ENCODE measurements around the gene DOCK9. TPM values are rescaled to one million over a fixed set of nuclear protein-coding genes. Genes with fewer than 3 reads are reported as not detected.

The DOCK9 gene
- total and polyA plus RNA-seq, 4 donors = 48.8 to 193 (median 133) TPM

- Histone ChIP-seq H3K4me3 (no peak overlapping the region), H3K27me3 (ENCODE audit: control insufficient read depth in 3 of 3, insufficient read depth in 3 of 3, low read length in 2 of 3) (no peaks in the 10 kb centered on the region), H3K36me3 (ENCODE audit: control insufficient read depth in 4 of 4, insufficient read depth in 4 of 4, low read length in 4 of 4) (peaks cover 0 to 38% (median 2%) of the 10 kb centered on the region in 4 donors), H3K9ac (ENCODE audit: insufficient read depth in 1 of 2, low read length in 2 of 2) (no peak overlapping the region), H3K27ac (ENCODE audit: low read depth in 1 of 2, low read length in 1 of 2) (no peak overlapping the region), H3K9me3 (ENCODE audit: control insufficient read depth in 4 of 4, insufficient read depth in 3 of 4, low read length in 3 of 4) (no peaks in the 10 kb centered on the region), H3K4me1 (ENCODE audit: control insufficient read depth in 5 of 5, insufficient read depth in 5 of 5, low read length in 5 of 5) (peaks cover 8 to 53% (median 26%) of the 10 kb centered on the region in 5 donors)
- WGBS, 2 donors = 78 to 83% methylated on average over 5 of the region's 5 CpGs
- ATAC-seq (ENCODE audit: insufficient read depth, low FRiP score) = no peak
- TF ChIP-seq, protein P1, sequence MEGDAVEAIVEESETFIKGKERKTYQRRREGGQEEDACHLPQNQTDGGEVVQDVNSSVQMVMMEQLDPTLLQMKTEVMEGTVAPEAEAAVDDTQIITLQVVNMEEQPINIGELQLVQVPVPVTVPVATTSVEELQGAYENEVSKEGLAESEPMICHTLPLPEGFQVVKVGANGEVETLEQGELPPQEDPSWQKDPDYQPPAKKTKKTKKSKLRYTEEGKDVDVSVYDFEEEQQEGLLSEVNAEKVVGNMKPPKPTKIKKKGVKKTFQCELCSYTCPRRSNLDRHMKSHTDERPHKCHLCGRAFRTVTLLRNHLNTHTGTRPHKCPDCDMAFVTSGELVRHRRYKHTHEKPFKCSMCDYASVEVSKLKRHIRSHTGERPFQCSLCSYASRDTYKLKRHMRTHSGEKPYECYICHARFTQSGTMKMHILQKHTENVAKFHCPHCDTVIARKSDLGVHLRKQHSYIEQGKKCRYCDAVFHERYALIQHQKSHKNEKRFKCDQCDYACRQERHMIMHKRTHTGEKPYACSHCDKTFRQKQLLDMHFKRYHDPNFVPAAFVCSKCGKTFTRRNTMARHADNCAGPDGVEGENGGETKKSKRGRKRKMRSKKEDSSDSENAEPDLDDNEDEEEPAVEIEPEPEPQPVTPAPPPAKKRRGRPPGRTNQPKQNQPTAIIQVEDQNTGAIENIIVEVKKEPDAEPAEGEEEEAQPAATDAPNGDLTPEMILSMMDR (IDR thresholded peaks at IDR 0.05; ENCODE audit: control extremely low read depth, extremely low read depth) = no peak
- DNase-seq = peak in 1 of 3 donors; percentile 37
These were observed 154.4 kb downstream of the DOCK9 start for GRCh38 chr13:98823442-98823841.

- Histone ChIP-seq H3K36me3 (ENCODE audit: control insufficient read depth in 4 of 4, insufficient read depth in 4 of 4, low read length in 4 of 4) (peaks cover 0 to 32% (median 2%) of the 10 kb centered on the region in 4 donors), H3K9me3 (ENCODE audit: control insufficient read depth in 4 of 4, insufficient read depth in 3 of 4, low read length in 3 of 4) (no peaks in the 10 kb centered on the region), H3K4me1 (ENCODE audit: control insufficient read depth in 5 of 5, insufficient read depth in 5 of 5, low read length in 5 of 5) (peaks cover 8 to 53% (median 26%) of the 10 kb centered on the region in 5 donors), H3K9ac (ENCODE audit: insufficient read depth in 1 of 2, low read length in 2 of 2) (no peak overlapping the region), H3K4me3 (no peak overlapping the region), H3K27me3 (ENCODE audit: control insufficient read depth in 3 of 3, insufficient read depth in 3 of 3, low read length in 2 of 3) (no peaks in the 10 kb centered on the region), H3K27ac (ENCODE audit: low read depth in 1 of 2, low read length in 1 of 2) (peak overlapping the region in 1 of 2 donors; percentile 74)
- peak; percentile 67 for ATAC-seq (ENCODE audit: insufficient read depth, low FRiP score)
- no peak for DNase-seq
- TF ChIP-seq, protein P1 (IDR thresholded peaks at IDR 0.05; ENCODE audit: control extremely low read depth, extremely low read depth) = no peak
- 44 to 51% methylated on average over 3 of the region's 3 CpGs for WGBS, 2 donors
These were observed 155.6 kb downstream of the DOCK9 start for GRCh38 chr13:98822225-98822606.

DNA sequence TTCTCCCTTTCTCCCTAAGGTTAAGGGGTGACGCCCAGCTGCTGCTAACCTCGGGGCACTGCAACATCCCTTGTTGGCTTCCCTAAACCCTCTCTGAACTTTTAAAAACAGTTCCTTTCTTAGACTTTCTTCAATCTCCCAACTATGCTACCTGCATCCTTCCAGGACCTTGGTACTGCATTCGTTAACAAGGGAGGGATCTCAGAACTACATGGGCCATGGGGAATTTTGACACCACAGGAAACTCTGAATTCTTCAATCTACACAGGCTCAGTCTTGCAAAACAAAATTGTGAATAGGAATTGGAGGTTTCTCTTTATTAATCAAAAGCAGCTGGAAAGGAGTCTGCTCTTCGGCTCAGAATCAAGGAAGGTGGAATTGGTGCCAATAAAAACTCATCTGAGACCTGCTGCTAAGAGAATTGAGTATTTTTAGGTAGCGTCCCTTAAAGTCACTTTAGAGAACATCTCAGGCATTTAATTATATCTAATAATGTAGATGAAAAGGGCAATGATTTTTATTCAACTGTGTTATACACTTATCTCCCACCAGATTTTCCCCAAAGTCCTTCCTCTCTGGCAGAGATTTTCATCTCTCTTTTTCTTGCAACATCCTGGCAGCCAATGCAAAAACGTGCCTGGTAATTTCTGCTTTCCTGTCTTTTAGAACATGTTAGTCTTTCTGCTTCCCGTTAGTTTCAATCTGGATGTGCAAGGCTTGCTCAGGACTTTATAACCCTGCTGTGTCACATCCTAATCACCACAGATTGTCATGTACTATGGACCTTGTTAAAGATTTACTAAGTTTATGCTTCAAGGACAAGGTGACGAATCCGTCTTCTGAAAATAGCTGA is 156.3 kb downstream of the DOCK9 start:
- no peaks in the 10 kb centered on the region for H3K27me3 ChIP-seq (ENCODE audit: control insufficient read depth in 3 of 3, insufficient read depth in 3 of 3, low read length in 2 of 3)
- ATAC-seq (ENCODE audit: insufficient read depth, low FRiP score) (peak; percentile 14), DNase-seq (peak; percentile 59 to 88 (median 80))
- peak overlapping the region; percentile 74 for H3K27ac ChIP-seq (ENCODE audit: low read depth in 1 of 2, low read length in 1 of 2)
- H3K36me3 ChIP-seq (ENCODE audit: control insufficient read depth in 4 of 4, insufficient read depth in 4 of 4, low read length in 4 of 4) = peaks cover 0 to 30% (median 2%) of the 10 kb centered on the region in 4 donors
- H3K4me1 ChIP-seq (ENCODE audit: control insufficient read depth in 5 of 5, insufficient read depth in 5 of 5, low read length in 5 of 5) = peaks cover 8 to 49% (median 25%) of the 10 kb centered on the region in 5 donors
- H3K9ac ChIP-seq (ENCODE audit: insufficient read depth in 1 of 2, low read length in 2 of 2) = no peak overlapping the region
- 53 to 56% methylated on average over 9 of the region's 9 CpGs for WGBS, 2 donors
- H3K4me3 ChIP-seq = no peak overlapping the region
- TF ChIP-seq, protein P1 (IDR thresholded peaks at IDR 0.05; ENCODE audit: control extremely low read depth, extremely low read depth) = no peak
- H3K9me3 ChIP-seq (ENCODE audit: control insufficient read depth in 4 of 4, insufficient read depth in 3 of 4, low read length in 3 of 4) = no peaks in the 10 kb centered on the region

Data from lung (tissue), 12 donors.